Mucosa of stomach (tissue), 1 donor: Measurements from ENCODE around the gene STAT2.
A peak's percentile ranks its signal among the peaks of the same experiment; 100 is the strongest.
"Not testable (repeated sequence)": the region's sequence is repeated elsewhere in the genome, so short reads cannot be mapped to it uniquely, and the experiment has no call there.

ENCODE experiments used
- H3K27me3 ChIP-seq: one replicate; pipeline ENCODE4 v1.7.0; 2013; ENCODE audit warnings: mild to moderate bottlenecking, low read length; ENCODE audit not compliant: control insufficient read depth, insufficient read depth
- H3K36me3 ChIP-seq: one replicate; pipeline ENCODE4 v1.7.0; 2013; ENCODE audit warnings: low read length; ENCODE audit not compliant: control insufficient read depth, insufficient read depth
- H3K4me1 ChIP-seq: one replicate; pipeline ENCODE4 v1.7.0; 2013; ENCODE audit warnings: mild to moderate bottlenecking, low read length; ENCODE audit not compliant: control insufficient read depth, insufficient read depth
- H3K4me3 ChIP-seq: one replicate; pipeline ENCODE4 v1.7.0; 2013; ENCODE audit warnings: low read length
- H3K9ac ChIP-seq: one replicate; pipeline ENCODE4 v1.7.0; 2013; ENCODE audit warnings: mild to moderate bottlenecking, low read length, moderate library complexity
- H3K9me3 ChIP-seq: one replicate; pipeline ENCODE4 v1.7.0; 2013; ENCODE audit warnings: mild to moderate bottlenecking, low read length, moderate library complexity; ENCODE audit not compliant: control insufficient read depth
- donor health status: Pancreatic carcinoma.

The STAT2 gene

GRCh38 chr12:56359851-56360767, at the start of gene STAT2:
STAT2 (minus strand) TSS chr12:56360107; CDS start chr12:56356571, 3,536 bp downstream.
- H3K9ac ChIP-seq, result peak within 1 kb of the TSS; percentile 94
- peaks cover 12% of the 10 kb centered on the region for H3K4me1 ChIP-seq
- H3K36me3 ChIP-seq, result peaks cover 4% of the 10 kb centered on the region
- no peaks in the 10 kb centered on the region for H3K27me3 ChIP-seq
- H3K9me3 ChIP-seq, result no peaks in the 10 kb centered on the region
- peak within 1 kb of the TSS; percentile 81 for H3K4me3 ChIP-seq

GRCh38 chr12:56408799-56409417, 49.0 kb upstream of the STAT2 start:
- H3K4me1 ChIP-seq, result peaks cover 3% of the 10 kb centered on the region
- H3K36me3 ChIP-seq, result no peaks in the 10 kb centered on the region
- no peaks in the 10 kb centered on the region for H3K9me3 ChIP-seq
- H3K9ac ChIP-seq, result no peak overlapping the region
- H3K27me3 ChIP-seq, result no peaks in the 10 kb centered on the region
- H3K4me3 ChIP-seq, result no peak overlapping the region

GRCh38 chr12:56404227-56404626, 44.3 kb upstream of the STAT2 start:
- H3K4me1 ChIP-seq, H3K4me3 ChIP-seq, H3K36me3 ChIP-seq: not testable (repeated sequence)

GRCh38 chr12:56401612-56402011, 41.7 kb upstream of the STAT2 start:
- not testable (repeated sequence) for H3K4me1 ChIP-seq, H3K9me3 ChIP-seq, H3K27me3 ChIP-seq, H3K4me3 ChIP-seq, H3K9ac ChIP-seq, H3K36me3 ChIP-seq

More at GRCh38 chr12:56404227-56404626, 44.3 kb upstream of the STAT2 start:
- H3K9ac ChIP-seq, H3K27me3 ChIP-seq, H3K9me3 ChIP-seq: not testable (repeated sequence)

- H3K4me3 ChIP-seq, H3K4me1 ChIP-seq, H3K36me3 ChIP-seq, H3K27me3 ChIP-seq, H3K9me3 ChIP-seq, H3K9ac ChIP-seq: not testable (repeated sequence)
Measured at GRCh38 chr12:56401125-56401524, 41.2 kb upstream of the STAT2 start.

GRCh38 chr12:56399466-56399865, 39.6 kb upstream of the STAT2 start:
- H3K9me3 ChIP-seq, H3K27me3 ChIP-seq, H3K4me3 ChIP-seq, H3K36me3 ChIP-seq, H3K9ac ChIP-seq, H3K4me1 ChIP-seq: not testable (repeated sequence)

GRCh38 chr12:56398324-56398723, 38.4 kb upstream of the STAT2 start:
- Histone ChIP-seq H3K27me3 (no peaks in the 10 kb centered on the region), H3K4me3 (no peak overlapping the region), H3K9ac (no peak overlapping the region), H3K36me3 (no peaks in the 10 kb centered on the region), H3K9me3 (no peaks in the 10 kb centered on the region), H3K4me1 (no peaks in the 10 kb centered on the region)

GRCh38 chr12:56392331-56392730, 32.4 kb upstream of the STAT2 start:
- Histone ChIP-seq H3K36me3 (no peaks in the 10 kb centered on the region), H3K27me3 (no peaks in the 10 kb centered on the region), H3K4me3 (no peak overlapping the region), H3K4me1 (no peaks in the 10 kb centered on the region), H3K9me3 (no peaks in the 10 kb centered on the region), H3K9ac (no peak overlapping the region)

- H3K4me3 ChIP-seq, result no peak overlapping the region
- H3K9ac ChIP-seq, result no peak overlapping the region
- H3K36me3 ChIP-seq, result no peaks in the 10 kb centered on the region
- no peaks in the 10 kb centered on the region for H3K4me1 ChIP-seq
- H3K27me3 ChIP-seq, result no peaks in the 10 kb centered on the region
- no peaks in the 10 kb centered on the region for H3K9me3 ChIP-seq
Measured at GRCh38 chr12:56391721-56392120, 31.8 kb upstream of the STAT2 start.

GRCh38 chr12:56389412-56389811, 29.5 kb upstream of the STAT2 start:
- Histone ChIP-seq H3K36me3 (no peaks in the 10 kb centered on the region), H3K27me3 (no peaks in the 10 kb centered on the region), H3K9ac (no peak overlapping the region), H3K4me1 (no peaks in the 10 kb centered on the region), H3K9me3 (no peaks in the 10 kb centered on the region), H3K4me3 (no peak overlapping the region)

- no peaks in the 10 kb centered on the region for H3K9me3 ChIP-seq
- no peaks in the 10 kb centered on the region for H3K4me1 ChIP-seq
- H3K36me3 ChIP-seq, result no peaks in the 10 kb centered on the region
- no peaks in the 10 kb centered on the region for H3K27me3 ChIP-seq
- no peak overlapping the region for H3K9ac ChIP-seq
- no peak overlapping the region for H3K4me3 ChIP-seq
Measured at GRCh38 chr12:56387152-56387736, 27.3 kb upstream of the STAT2 start.

- no peak overlapping the region for H3K9ac ChIP-seq
- no peaks in the 10 kb centered on the region for H3K27me3 ChIP-seq
- H3K9me3 ChIP-seq, result no peaks in the 10 kb centered on the region
- H3K4me3 ChIP-seq, result no peak overlapping the region
- H3K36me3 ChIP-seq, result no peaks in the 10 kb centered on the region
- H3K4me1 ChIP-seq, result no peaks in the 10 kb centered on the region
Measured at GRCh38 chr12:56385873-56386272, 26.0 kb upstream of the STAT2 start.
